GM23338 (cell line): ENCODE measurements around the gene CCDC169. TPM values are rescaled to one million over a fixed set of nuclear protein-coding genes. Genes with fewer than 3 reads are reported as not detected.

Source experiments
- ATAC-seq: fragments of 200-7000 bp; cut with Tn5 transposase; 3 replicates; pipeline ENCODE4 v1.9.1; 2020
- DNase-seq: peaks from one replicate; pipeline ENCODE4 v3.0.0-alpha.2; 2015; ENCODE audit warnings: low spot score
- H2AFZ ChIP-seq: fragments of 200-600 bp; sonication (generic); 2 replicates; pipeline ENCODE4 v1.8.0; 2016; ENCODE audit warnings: antibody characterized with exemption, mild to moderate bottlenecking, moderate library complexity
- H3F3A ChIP-seq: fragments of 200-600 bp; sonication (generic); replicated peaks from 2 replicates; pipeline ENCODE4 v1.8.0; 2017; ENCODE audit warnings: antibody characterized with exemption, mixed run types, low read depth
- H3K27ac ChIP-seq: fragments of 200-600 bp; sonication (generic); 2 replicates; pipeline ENCODE4 v1.6.1; 2016; ENCODE audit warnings: low read depth
- H3K27me3 ChIP-seq: fragments of 200-600 bp; sonication (generic); 2 replicates; pipeline ENCODE4 v1.8.0; 2016; ENCODE audit warnings: mild to moderate bottlenecking, mixed run types, moderate library complexity; ENCODE audit not compliant: insufficient read depth
- H3K36me3 ChIP-seq: fragments of 200-600 bp; sonication (generic); 2 replicates; pipeline ENCODE4 v1.8.0; 2016; ENCODE audit warnings: mild to moderate bottlenecking; ENCODE audit not compliant: insufficient read depth
- H3K4me1 ChIP-seq: fragments of 200-600 bp; sonication (generic); 2 replicates; pipeline ENCODE4 v1.8.0; 2016; ENCODE audit warnings: mild to moderate bottlenecking, moderate library complexity; ENCODE audit not compliant: insufficient read depth
- H3K4me2 ChIP-seq: fragments of 200-600 bp; sonication (generic); 2 replicates; pipeline ENCODE4 v1.7.1; 2017; ENCODE audit warnings: mixed run types
- H3K4me3 ChIP-seq: fragments of 200-600 bp; sonication (generic); 2 replicates; pipeline ENCODE4 v1.6.1; 2016; ENCODE audit warnings: mixed run types
- H3K79me2 ChIP-seq: fragments of 200-600 bp; sonication (generic); replicated peaks from 2 replicates; pipeline ENCODE4 v1.8.0; 2017; ENCODE audit warnings: mild to moderate bottlenecking; ENCODE audit not compliant: insufficient read depth
- H3K9me2 ChIP-seq: fragments of 200-600 bp; sonication (generic); 2 replicates; pipeline ENCODE4 v1.8.0; 2017; ENCODE audit not compliant: insufficient read depth
- H4K20me1 ChIP-seq: fragments of 200-600 bp; sonication (generic); replicated peaks from 2 replicates; pipeline ENCODE4 v1.8.0; 2017; ENCODE audit warnings: mild to moderate bottlenecking; ENCODE audit not compliant: insufficient read depth
- H3K27ac Mint-ChIP-seq: 2 replicates; pipeline ENCODE4 v1.8.0; 2020; ENCODE audit warnings: inconsistent platforms, mild to moderate bottlenecking, moderate library complexity, mixed read lengths
- H3K27me3 Mint-ChIP-seq: 3 replicates; pipeline ENCODE4 v1.8.0; 2022; ENCODE audit warnings: low read depth, mild to moderate bottlenecking, moderate library complexity, mixed read lengths, inconsistent platforms; ENCODE audit not compliant: insufficient read depth, poor library complexity
- H3K36me3 Mint-ChIP-seq: 3 replicates; pipeline ENCODE4 v1.8.0; 2021; ENCODE audit warnings: low read depth, mild to moderate bottlenecking, inconsistent platforms, moderate library complexity, mixed read lengths
- H3K4me1 Mint-ChIP-seq: 3 replicates; pipeline ENCODE4 v1.8.0; 2020; ENCODE audit warnings: mild to moderate bottlenecking, inconsistent platforms, mixed read lengths
- H3K4me3 Mint-ChIP-seq: 3 replicates; pipeline ENCODE4 v1.8.0; 2021; ENCODE audit warnings: moderate library complexity, mild to moderate bottlenecking, inconsistent platforms, mixed read lengths
- H3K9me3 Mint-ChIP-seq: 3 replicates; pipeline ENCODE4 v1.8.0; 2020; ENCODE audit warnings: moderate library complexity, mild to moderate bottlenecking, inconsistent platforms, mixed read lengths
- CREB1 ChIP-seq: fragments of 250-450 bp; sonication (Bioruptor Pico); IDR thresholded peaks from 2 replicates; pipeline ENCODE4 v1.5.0; 2020; ENCODE audit warnings: low read depth, mild to moderate bottlenecking, moderate library complexity
- CTCF ChIP-seq, 2 experiments: fragments of 200-600 bp in 1 of 2; sonication (generic) in 1 of 2; conservative IDR thresholded peaks; 2 replicates each; pipeline versions ENCODE4 v1.5.1 to v1.6.1; 2016 to 2017; ENCODE audit warnings: antibody characterized with exemption in 2 of 2, low read depth in 2 of 2, mild to moderate bottlenecking in 2 of 2, moderate library complexity in 1 of 2
- ETS1 ChIP-seq: IDR thresholded peaks from 2 replicates; pipeline ENCODE4 v1.6.1; 2016; ENCODE audit warnings: antibody characterized with exemption
- EZH2 ChIP-seq: fragments of 200-600 bp; sonication (generic); IDR thresholded peaks from one replicate; pipeline ENCODE4 v1.8.0; 2017; ENCODE audit warnings: antibody characterized with exemption, mild to moderate bottlenecking, low read depth; ENCODE audit not compliant: unreplicated experiment
- EZH2phosphoT487 ChIP-seq: fragments of 200-600 bp; sonication (generic); IDR thresholded peaks from one replicate; pipeline ENCODE4 v1.8.1; 2018; ENCODE audit warnings: antibody characterized with exemption; ENCODE audit not compliant: unreplicated experiment
- POLR2AphosphoS5 ChIP-seq: IDR thresholded peaks from 2 replicates; pipeline ENCODE4 v1.6.1; 2016; ENCODE audit warnings: antibody characterized with exemption, low read depth
- REST ChIP-seq: IDR thresholded peaks from one replicate; pipeline ENCODE4 v1.6.1; 2018; ENCODE audit warnings: antibody characterized with exemption; ENCODE audit not compliant: unreplicated experiment
- STAT1 ChIP-seq: IDR thresholded peaks from one replicate; pipeline ENCODE4 v1.6.1; 2016; ENCODE audit warnings: antibody characterized with exemption; ENCODE audit not compliant: unreplicated experiment
- ZNF331 ChIP-seq: fragments of 250-450 bp; sonication (Bioruptor Pico); IDR thresholded peaks from 2 replicates; pipeline ENCODE4 v1.5.0; 2020; ENCODE audit warnings: low read depth, mild to moderate bottlenecking, moderate library complexity
- ZNF462 ChIP-seq: fragments of 250-450 bp; sonication (Bioruptor Pico); IDR thresholded peaks from 2 replicates; pipeline ENCODE4 v1.5.0; 2020; ENCODE audit warnings: mild to moderate bottlenecking, moderate library complexity
- polyA plus RNA-seq: library from polyadenylated mRNA; unstranded; fragments of >200 nt; fragmentation: Nextera tagmentation; extraction: Ambion mirVana; gene quantifications from 2 replicates; pipeline ENCODE4 v1.2.1, GENCODE V29; 2016
- total RNA-seq: library from RNA; depleted of rRNA; stranded (reverse); fragments of >200 nt; shearing (Covaris generic); gene quantifications from 2 replicates; pipeline ENCODE4 v1.2.3, GENCODE V29; 2014

Gene CCDC169
- total and polyA plus RNA-seq, 2 experiments from 2014 or later: 48.5 to 61.2 TPM

- peaks cover 13% of the 10 kb centered on the region; the same call in 1 of the 2 replicates for H3K4me1 ChIP-seq
- no peak for ATAC-seq
- no peak within 1 kb of the TSS for H3K4me2 ChIP-seq
- no peaks in the 10 kb centered on the region for H3K27me3 Mint-ChIP-seq
- no peak within 1 kb of the TSS for H3K4me3 ChIP-seq
- H3K36me3 ChIP-seq: peaks cover 3% of the 10 kb centered on the region; the same call in 1 of the 2 replicates
- no peaks in the 10 kb centered on the region for H3K27me3 ChIP-seq
- no peaks in the 10 kb centered on the region for H3K79me2 ChIP-seq
- H3K4me3 Mint-ChIP-seq: no peak within 1 kb of the TSS
- H3K27ac Mint-ChIP-seq: no peak within 1 kb of the TSS
- H3K36me3 Mint-ChIP-seq: peaks cover 10% of the 10 kb centered on the region; the same call in 2 of the 3 replicates
- no peak within 1 kb of the TSS for H2AFZ ChIP-seq
- no peaks in the 10 kb centered on the region; the same call in 1 of the 2 replicates for H3F3A ChIP-seq
- H3K27ac ChIP-seq: no peak within 1 kb of the TSS
- peaks cover 16% of the 10 kb centered on the region for H3K4me1 Mint-ChIP-seq
- peaks cover 10% of the 10 kb centered on the region; the same call in 2 of the 3 replicates for H3K9me3 Mint-ChIP-seq
- no peaks in the 10 kb centered on the region for H3K9me2 ChIP-seq
- no peaks in the 10 kb centered on the region for H4K20me1 ChIP-seq
- TF ChIP-seq STAT1: no peak
- no peak for TF ChIP-seq POLR2AphosphoS5
- no peak for TF ChIP-seq ZNF331 (CRISPR knock-in tag)
- TF ChIP-seq EZH2: no peak
- TF ChIP-seq ETS1: no peak
- TF ChIP-seq EZH2phosphoT487: no peak
- no peak for TF ChIP-seq ZNF462
- TF ChIP-seq CTCF (conservative IDR thresholded peaks at IDR 0.05; ENCODE audit: low read depth in 2 of 2): no peak; a peak in 1 of 4 replicates
- TF ChIP-seq CREB1 (CRISPR knock-in tag): no peak
- TF ChIP-seq REST: no peak
- no peak for DNase-seq
Measured at GRCh38 chr13:36214163-36214921, 83.3 kb downstream of the CCDC169 start, which contains the start of gene SOHLH2. Gene SOHLH2, minus strand, starts transcription at chr13:36214556. Its CDS starts 30 bp downstream, at chr13:36214526.
